Measurements from ENCODE around the gene METTL9.
"Not testable (repeated sequence)": the region's sequence is repeated elsewhere in the genome, so short reads cannot be mapped to it uniquely, and the experiment has no call there.

Gene METTL9

DNA sequence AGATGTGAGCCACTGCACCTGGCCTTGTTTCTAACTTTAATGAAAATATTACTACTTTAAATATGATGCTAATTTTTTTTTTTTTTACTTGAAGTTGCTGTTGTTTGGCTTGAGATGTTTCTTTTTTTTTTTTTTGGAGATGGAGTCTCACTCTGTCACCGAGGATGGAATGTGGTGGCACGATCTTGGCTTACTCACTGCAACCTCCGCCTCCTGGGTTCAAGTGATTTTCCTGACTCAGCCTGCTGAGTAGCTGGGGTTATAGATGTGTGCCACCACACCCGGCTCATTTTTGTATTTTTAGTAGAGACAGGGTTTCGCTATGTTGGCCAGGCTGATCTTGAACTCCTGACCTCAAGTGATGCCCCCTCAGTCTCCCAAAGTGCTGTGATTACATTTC is 29.4 kb downstream of the METTL9 start:
- peaks cover 5 to 10% of the 10 kb centered on the region in 2 donors for H3K4me1 ChIP-seq (ENCODE audit: control insufficient read depth in 1 of 2, insufficient read depth in 2 of 2, low read length in 2 of 2)
- H3K36me3 ChIP-seq (ENCODE audit: control insufficient read depth in 1 of 2, insufficient read depth in 2 of 2, low read length in 2 of 2), result peaks cover 4 to 20% of the 10 kb centered on the region in 2 donors
- H3K9me3 ChIP-seq (ENCODE audit: control insufficient read depth in 1 of 2, low read length in 2 of 2), result no peaks in the 10 kb centered on the region
- no peak overlapping the region for H3K27ac ChIP-seq (ENCODE audit: low read length)
- no peak overlapping the region for H3K4me3 ChIP-seq (ENCODE audit: low read depth in 1 of 2, low read length in 2 of 2)
- H3K27me3 ChIP-seq (ENCODE audit: low read depth, low read length), result no peaks in the 10 kb centered on the region

DNA sequence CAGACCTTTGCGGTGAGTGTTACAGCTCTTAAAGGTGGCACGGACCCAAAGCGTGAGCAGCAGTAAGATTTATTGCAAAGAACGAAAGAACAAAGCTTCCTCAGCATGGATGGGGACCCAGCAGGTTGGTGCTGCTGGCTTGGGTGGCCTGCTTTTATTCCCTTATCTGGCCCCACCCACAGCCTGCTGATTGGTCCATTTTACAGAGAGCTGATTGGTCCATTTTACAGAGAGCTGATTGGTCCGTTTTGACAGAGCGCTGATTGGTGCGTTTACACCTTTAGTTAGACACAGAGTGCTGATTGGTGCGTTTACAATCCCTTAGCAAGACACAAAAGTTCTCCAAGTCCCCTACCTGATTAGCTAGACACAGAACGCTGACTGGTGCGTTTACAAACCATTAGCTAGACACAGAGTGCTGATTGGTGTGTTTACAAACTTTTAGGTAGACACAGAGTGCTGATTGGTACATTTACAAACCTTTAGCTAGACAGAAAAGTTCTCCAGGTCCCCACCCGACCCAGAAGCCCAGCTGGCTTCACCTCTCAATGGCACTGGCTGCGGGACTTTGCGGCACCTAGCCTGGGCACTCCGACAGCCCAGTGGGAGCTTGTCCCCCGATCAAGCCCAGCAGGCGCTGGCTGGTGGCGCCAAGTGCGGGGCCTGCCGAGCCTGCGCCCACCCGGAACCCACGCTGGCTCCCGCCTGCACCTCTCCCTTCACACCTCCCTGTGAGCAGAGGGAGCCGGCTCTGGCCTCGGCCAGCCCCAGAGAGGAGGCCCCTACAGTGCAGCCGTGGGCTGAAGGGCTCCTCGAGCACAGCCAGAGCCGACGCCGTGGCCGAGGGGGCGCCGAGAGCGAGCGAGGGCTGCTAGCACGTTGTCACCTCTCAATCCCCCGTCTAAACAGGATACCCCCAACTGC is 30.5 kb downstream of the METTL9 start:
- peaks cover 5 to 10% of the 10 kb centered on the region in 2 donors for H3K4me1 ChIP-seq (ENCODE audit: control insufficient read depth in 1 of 2, insufficient read depth in 2 of 2, low read length in 2 of 2)
- not testable (repeated sequence) for H3K9me3 ChIP-seq (ENCODE audit: control insufficient read depth in 1 of 2, low read length in 2 of 2); H3K27me3 ChIP-seq (ENCODE audit: low read depth, low read length); H3K4me3 ChIP-seq (ENCODE audit: low read depth in 1 of 2, low read length in 2 of 2); H3K27ac ChIP-seq (ENCODE audit: low read length)
- peaks cover 4 to 24% of the 10 kb centered on the region in 2 donors for H3K36me3 ChIP-seq (ENCODE audit: control insufficient read depth in 1 of 2, insufficient read depth in 2 of 2, low read length in 2 of 2)

- H3K9me3 ChIP-seq (ENCODE audit: control insufficient read depth in 1 of 2, low read length in 2 of 2); H3K27ac ChIP-seq (ENCODE audit: low read length); H3K27me3 ChIP-seq (ENCODE audit: low read depth, low read length); H3K4me3 ChIP-seq (ENCODE audit: low read depth in 1 of 2, low read length in 2 of 2): not testable (repeated sequence)
- Histone ChIP-seq H3K4me1 (ENCODE audit: control insufficient read depth in 1 of 2, insufficient read depth in 2 of 2, low read length in 2 of 2) (peaks cover 5 to 10% of the 10 kb centered on the region in 2 donors), H3K36me3 (ENCODE audit: control insufficient read depth in 1 of 2, insufficient read depth in 2 of 2, low read length in 2 of 2) (peaks cover 4 to 24% of the 10 kb centered on the region in 2 donors)
These were observed 31.5 kb downstream of the METTL9 start for GRCh38 chr16:21630866-21631265.

- peaks cover 4 to 24% of the 10 kb centered on the region in 2 donors for H3K36me3 ChIP-seq (ENCODE audit: control insufficient read depth in 1 of 2, insufficient read depth in 2 of 2, low read length in 2 of 2)
- H3K9me3 ChIP-seq (ENCODE audit: control insufficient read depth in 1 of 2, low read length in 2 of 2); H3K27me3 ChIP-seq (ENCODE audit: low read depth, low read length); H3K4me3 ChIP-seq (ENCODE audit: low read depth in 1 of 2, low read length in 2 of 2); H3K27ac ChIP-seq (ENCODE audit: low read length); H3K4me1 ChIP-seq (ENCODE audit: control insufficient read depth in 1 of 2, insufficient read depth in 2 of 2, low read length in 2 of 2): not testable (repeated sequence)
These were observed 32.0 kb downstream of the METTL9 start for GRCh38 chr16:21631376-21631775.

- H3K9me3 ChIP-seq (ENCODE audit: control insufficient read depth in 1 of 2, low read length in 2 of 2); H3K27ac ChIP-seq (ENCODE audit: low read length); H3K4me1 ChIP-seq (ENCODE audit: control insufficient read depth in 1 of 2, insufficient read depth in 2 of 2, low read length in 2 of 2); H3K27me3 ChIP-seq (ENCODE audit: low read depth, low read length); H3K4me3 ChIP-seq (ENCODE audit: low read depth in 1 of 2, low read length in 2 of 2): not testable (repeated sequence)
- H3K36me3 ChIP-seq (ENCODE audit: control insufficient read depth in 1 of 2, insufficient read depth in 2 of 2, low read length in 2 of 2), result peaks cover 4 to 24% of the 10 kb centered on the region in 2 donors
These were observed 32.7 kb downstream of the METTL9 start for GRCh38 chr16:21631951-21632575.

DNA sequence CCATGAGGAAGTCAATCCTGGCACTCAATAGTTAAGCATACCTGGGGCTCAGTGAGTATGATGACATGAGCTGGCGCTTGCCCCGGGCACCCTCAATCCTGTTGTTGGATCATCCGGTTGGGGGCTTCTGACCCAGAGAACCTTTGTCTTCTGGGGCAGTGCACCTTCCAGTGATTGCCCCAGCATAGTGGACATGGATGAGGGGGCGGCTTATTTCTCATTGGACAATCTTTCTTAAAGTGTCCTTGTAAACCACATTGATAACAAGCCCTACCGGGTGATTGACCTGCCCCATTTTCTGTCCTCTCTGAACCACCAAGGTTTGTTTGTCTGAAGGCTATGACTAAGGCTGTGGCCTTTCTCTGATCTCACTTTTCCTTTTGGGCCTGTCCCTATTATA is 34.8 kb downstream of the METTL9 start:
- no peaks in the 10 kb centered on the region for H3K4me1 ChIP-seq (ENCODE audit: control insufficient read depth in 1 of 2, insufficient read depth in 2 of 2, low read length in 2 of 2)

DNA sequence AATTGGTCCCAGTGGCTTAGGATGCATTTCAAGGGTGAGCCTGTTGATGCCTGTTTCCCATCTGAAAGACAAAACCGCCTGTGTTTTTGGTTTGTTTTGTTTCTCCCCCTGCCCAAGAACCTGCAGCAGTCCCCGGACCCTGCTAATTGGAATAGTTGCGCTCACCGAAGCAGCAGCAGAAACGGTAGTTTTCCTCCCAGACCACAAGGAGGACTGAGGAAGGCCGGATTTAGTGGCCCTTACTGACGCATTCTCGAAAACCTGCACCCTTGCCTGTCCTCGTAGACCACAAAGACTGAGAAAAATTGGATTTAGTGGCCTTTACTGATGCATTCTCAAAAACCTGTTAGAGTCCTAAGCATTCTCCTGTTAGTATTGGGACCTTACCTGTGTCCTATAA is 36.3 kb downstream of the METTL9 start:
- H3K27ac ChIP-seq (ENCODE audit: low read length); H3K36me3 ChIP-seq (ENCODE audit: control insufficient read depth in 1 of 2, insufficient read depth in 2 of 2, low read length in 2 of 2); H3K9me3 ChIP-seq (ENCODE audit: control insufficient read depth in 1 of 2, low read length in 2 of 2); H3K4me3 ChIP-seq (ENCODE audit: low read depth in 1 of 2, low read length in 2 of 2); H3K27me3 ChIP-seq (ENCODE audit: low read depth, low read length); H3K4me1 ChIP-seq (ENCODE audit: control insufficient read depth in 1 of 2, insufficient read depth in 2 of 2, low read length in 2 of 2): not testable (repeated sequence)

More for the DNA sequence above, 34.8 kb downstream of the METTL9 start:
- Histone ChIP-seq H3K4me3 (ENCODE audit: low read depth in 1 of 2, low read length in 2 of 2) (no peak overlapping the region), H3K9me3 (ENCODE audit: control insufficient read depth in 1 of 2, low read length in 2 of 2) (no peaks in the 10 kb centered on the region), H3K36me3 (ENCODE audit: control insufficient read depth in 1 of 2, insufficient read depth in 2 of 2, low read length in 2 of 2) (peaks cover 3 to 15% of the 10 kb centered on the region in 2 donors), H3K27ac (ENCODE audit: low read length) (no peak overlapping the region), H3K27me3 (ENCODE audit: low read depth, low read length) (no peaks in the 10 kb centered on the region)

DNA sequence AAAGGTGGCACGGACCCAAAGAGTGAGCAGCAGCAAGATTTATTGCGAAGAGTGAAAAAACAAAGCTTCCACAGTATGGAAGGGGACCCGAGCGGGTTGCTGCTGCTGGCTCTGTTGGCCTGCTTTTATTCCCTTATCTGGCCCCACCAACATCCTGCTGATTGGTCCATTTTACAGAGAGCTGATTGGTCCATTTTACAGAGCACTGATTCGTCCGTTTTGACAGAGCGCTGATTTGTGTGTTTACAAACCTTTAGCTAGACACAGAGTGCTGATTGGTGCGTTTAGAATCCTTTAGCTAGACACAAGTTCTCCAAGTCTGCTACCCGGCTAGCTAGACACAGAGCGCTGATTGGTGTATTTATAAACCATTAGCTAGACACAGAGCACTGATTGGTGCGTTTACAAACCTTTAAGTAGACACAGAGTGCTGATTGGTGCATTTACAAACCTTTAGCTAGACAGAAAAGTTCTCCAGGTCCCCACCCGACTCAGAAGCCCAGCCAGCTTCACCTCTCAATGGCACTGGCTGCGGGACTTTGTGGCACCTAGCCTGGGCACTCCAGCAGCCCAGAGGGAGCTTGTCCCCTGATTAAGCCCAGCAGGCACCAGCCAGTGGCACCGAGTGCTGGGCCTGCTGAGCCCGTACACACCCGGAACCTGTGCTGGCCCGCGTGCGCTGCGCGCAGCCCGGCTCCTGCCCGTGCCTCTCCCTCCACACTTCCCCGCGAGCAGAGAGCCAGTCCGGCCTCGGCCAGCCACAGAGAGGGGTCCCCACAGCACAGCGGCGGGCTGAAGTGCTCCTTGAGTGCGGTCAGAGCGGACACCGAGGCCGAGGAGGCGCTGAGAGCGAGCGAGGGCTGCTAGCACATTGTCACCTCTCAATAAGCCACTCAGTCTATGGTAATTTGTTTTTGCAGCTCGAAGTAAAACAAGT is 37.9 kb downstream of the METTL9 start:
- no peak overlapping the region for H3K27ac ChIP-seq (ENCODE audit: low read length)
- peaks cover 0 to 8% of the 10 kb centered on the region in 2 donors for H3K36me3 ChIP-seq (ENCODE audit: control insufficient read depth in 1 of 2, insufficient read depth in 2 of 2, low read length in 2 of 2)
- H3K9me3 ChIP-seq (ENCODE audit: control insufficient read depth in 1 of 2, low read length in 2 of 2), result no peaks in the 10 kb centered on the region
- no peak overlapping the region for H3K4me3 ChIP-seq (ENCODE audit: low read depth in 1 of 2, low read length in 2 of 2)
- H3K27me3 ChIP-seq (ENCODE audit: low read depth, low read length), result no peaks in the 10 kb centered on the region
- H3K4me1 ChIP-seq (ENCODE audit: control insufficient read depth in 1 of 2, insufficient read depth in 2 of 2, low read length in 2 of 2), result no peaks in the 10 kb centered on the region

- H3K4me1 ChIP-seq (ENCODE audit: control insufficient read depth in 1 of 2, insufficient read depth in 2 of 2, low read length in 2 of 2), result no peaks in the 10 kb centered on the region
- peaks cover 0 to 4% of the 10 kb centered on the region in 2 donors for H3K36me3 ChIP-seq (ENCODE audit: control insufficient read depth in 1 of 2, insufficient read depth in 2 of 2, low read length in 2 of 2)
- H3K27me3 ChIP-seq (ENCODE audit: low read depth, low read length), result no peaks in the 10 kb centered on the region
- H3K27ac ChIP-seq (ENCODE audit: low read length), result no peak overlapping the region
- no peak overlapping the region for H3K4me3 ChIP-seq (ENCODE audit: low read depth in 1 of 2, low read length in 2 of 2)
- no peaks in the 10 kb centered on the region for H3K9me3 ChIP-seq (ENCODE audit: control insufficient read depth in 1 of 2, low read length in 2 of 2)
These were observed 39.2 kb downstream of the METTL9 start for GRCh38 chr16:21638573-21638975.

DNA sequence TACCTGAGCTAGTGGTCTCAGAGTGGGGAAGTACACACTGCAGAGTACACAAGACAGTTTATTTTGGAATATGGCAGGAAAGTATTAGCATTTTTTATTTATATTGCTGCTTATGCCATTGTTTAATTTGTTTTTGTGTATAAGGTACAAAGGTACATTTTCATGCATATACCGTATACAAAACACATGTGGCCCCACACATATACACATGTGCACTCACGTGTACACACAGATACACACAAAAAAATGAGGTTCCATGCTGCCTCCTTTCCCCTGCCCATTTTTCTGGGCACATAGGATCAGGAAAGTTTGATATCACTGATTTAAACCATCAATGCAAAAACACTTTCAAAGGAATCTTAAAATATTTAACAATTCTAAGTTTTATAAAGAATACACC is 40.1 kb downstream of the METTL9 start:
- no peak overlapping the region for H3K4me3 ChIP-seq (ENCODE audit: low read depth in 1 of 2, low read length in 2 of 2)
- peaks cover 0 to 3% of the 10 kb centered on the region in 2 donors for H3K36me3 ChIP-seq (ENCODE audit: control insufficient read depth in 1 of 2, insufficient read depth in 2 of 2, low read length in 2 of 2)
- H3K4me1 ChIP-seq (ENCODE audit: control insufficient read depth in 1 of 2, insufficient read depth in 2 of 2, low read length in 2 of 2), result peaks cover 0 to 5% of the 10 kb centered on the region in 2 donors
- H3K27me3 ChIP-seq (ENCODE audit: low read depth, low read length), result no peaks in the 10 kb centered on the region
- H3K9me3 ChIP-seq (ENCODE audit: control insufficient read depth in 1 of 2, low read length in 2 of 2), result no peaks in the 10 kb centered on the region
- H3K27ac ChIP-seq (ENCODE audit: low read length), result no peak overlapping the region

DNA sequence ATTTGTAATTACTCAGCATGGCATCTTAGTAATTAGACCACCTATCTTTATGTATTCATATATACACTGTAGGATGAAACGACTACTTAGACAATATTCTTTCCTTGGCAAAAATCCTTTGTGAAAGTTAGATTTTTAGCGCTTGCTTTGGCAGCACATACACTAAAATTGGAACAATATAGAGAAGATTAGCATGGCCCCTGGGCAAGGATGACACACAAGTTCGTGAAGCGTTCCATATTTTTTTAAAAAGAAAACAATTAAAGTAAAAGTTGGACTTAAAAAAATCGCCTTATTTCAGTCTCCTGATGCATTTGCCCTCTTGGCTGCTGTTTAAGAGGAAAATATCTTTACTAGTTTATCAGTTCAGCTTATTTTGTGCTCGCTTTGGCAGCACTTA is 42.5 kb downstream of the METTL9 start:
- no peak overlapping the region for H3K27ac ChIP-seq (ENCODE audit: low read length)
- H3K4me1 ChIP-seq (ENCODE audit: control insufficient read depth in 1 of 2, insufficient read depth in 2 of 2, low read length in 2 of 2), result peaks cover 6 to 10% of the 10 kb centered on the region in 2 donors
- H3K9me3 ChIP-seq (ENCODE audit: control insufficient read depth in 1 of 2, low read length in 2 of 2), result no peaks in the 10 kb centered on the region
- H3K4me3 ChIP-seq (ENCODE audit: low read depth in 1 of 2, low read length in 2 of 2), result no peak overlapping the region
- no peaks in the 10 kb centered on the region for H3K36me3 ChIP-seq (ENCODE audit: control insufficient read depth in 1 of 2, insufficient read depth in 2 of 2, low read length in 2 of 2)
- H3K27me3 ChIP-seq (ENCODE audit: low read depth, low read length), result no peaks in the 10 kb centered on the region

Data from muscle layer of duodenum (tissue), 2 donors.